ENCODE measurements around the gene FTMT.
"Not testable (repeated sequence)": the region's sequence is repeated elsewhere in the genome, so short reads cannot be mapped to it uniquely, and the experiment has no call there.

The FTMT gene

DNA sequence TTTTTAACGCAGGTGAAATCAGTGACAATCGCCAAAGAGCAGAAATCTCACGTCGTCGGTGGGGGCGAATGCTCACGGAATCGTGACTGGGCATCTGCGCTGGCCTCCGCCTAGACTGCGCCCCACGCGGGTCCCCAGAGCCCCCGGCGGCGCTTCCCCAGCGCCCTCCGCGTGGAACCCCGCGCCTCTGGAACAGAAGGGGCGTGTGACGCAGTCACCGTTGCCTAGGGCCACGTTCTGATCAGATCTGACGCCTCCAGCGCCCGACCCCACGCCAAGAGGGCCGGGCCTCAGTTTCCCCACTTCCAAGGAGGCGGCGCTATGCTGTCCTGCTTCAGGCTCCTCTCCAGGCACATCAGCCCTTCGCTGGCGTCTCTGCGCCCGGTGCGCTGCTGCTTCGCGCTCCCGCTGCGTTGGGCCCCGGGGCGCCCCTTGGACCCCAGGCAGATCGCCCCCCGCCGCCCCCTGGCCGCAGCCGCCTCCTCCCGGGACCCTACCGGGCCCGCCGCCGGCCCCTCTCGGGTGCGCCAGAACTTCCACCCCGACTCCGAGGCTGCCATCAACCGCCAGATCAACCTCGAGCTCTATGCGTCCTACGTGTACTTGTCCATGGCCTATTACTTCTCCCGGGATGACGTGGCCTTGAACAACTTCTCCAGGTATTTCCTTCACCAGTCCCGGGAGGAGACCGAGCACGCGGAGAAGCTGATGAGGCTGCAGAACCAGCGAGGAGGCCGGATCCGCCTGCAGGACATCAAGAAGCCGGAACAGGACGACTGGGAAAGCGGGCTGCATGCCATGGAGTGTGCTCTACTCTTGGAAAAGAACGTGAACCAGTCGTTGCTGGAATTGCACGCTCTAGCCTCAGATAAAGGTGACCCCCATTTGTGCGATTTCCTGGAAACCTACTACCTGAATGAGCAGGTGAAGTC is at the start of gene FTMT:
Gene FTMT, plus strand, starts transcription at position 240 of the 932 bp plus-strand sequence. Its CDS starts 82 bp downstream, at position 322.
- DNase-seq = no peak

DNA sequence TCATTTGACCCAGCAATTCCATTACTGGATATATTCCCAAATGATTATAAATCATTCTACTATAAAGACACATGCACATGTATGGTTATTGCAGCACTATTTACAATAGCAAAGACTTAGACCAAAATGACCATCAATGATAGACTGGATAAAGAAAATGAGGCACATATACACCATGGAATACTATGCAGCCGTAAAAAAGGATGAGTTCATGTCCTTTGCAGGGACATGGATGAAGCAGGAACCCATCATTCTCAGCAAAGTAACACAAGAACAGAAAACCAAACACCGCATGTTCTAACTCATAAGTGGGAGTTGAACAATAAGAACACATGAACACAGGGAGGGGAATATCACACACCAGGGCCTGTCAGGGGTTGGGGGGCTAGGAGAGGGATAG is 46.4 kb upstream of the FTMT start:
- not testable (repeated sequence) for DNase-seq

DNA sequence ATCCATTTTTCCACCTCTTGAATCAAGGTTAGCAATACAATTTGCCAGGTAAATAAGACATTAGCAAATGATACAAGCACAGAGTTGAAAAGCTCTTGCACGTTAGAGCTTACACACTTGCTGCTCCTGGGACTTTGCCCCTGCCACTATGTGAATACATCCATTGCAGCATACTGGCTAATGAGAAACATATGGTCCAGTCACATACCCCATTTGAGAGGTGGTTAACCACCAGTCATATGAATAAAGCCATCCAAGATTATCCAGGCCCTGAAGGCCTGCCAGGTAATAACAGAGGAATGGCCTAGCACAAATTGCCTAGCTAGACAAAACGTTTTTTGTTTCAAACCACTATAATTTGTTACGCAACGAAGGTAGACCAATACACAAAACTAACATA is 45.8 kb upstream of the FTMT start:
- DNase-seq = no peak

DNA sequence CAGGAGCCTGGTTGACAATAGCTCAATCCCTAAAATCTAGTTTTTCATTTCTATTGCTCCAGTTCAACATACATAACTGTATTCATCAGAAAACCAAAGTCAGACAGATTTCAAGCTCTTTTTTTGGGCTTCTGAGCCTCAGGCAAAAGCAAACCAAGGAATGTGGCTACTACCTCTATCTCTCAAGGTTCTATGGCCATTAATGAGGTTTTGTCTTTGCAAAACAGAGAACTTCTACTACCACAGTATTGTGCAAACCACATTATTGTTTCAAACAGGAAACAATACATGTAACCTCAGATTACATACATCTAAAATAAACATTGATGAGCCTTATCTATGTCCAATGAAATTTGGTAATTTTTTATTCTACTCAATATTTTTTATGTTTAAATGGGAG is 35.5 kb upstream of the FTMT start:
- DNase-seq = no peak

DNA sequence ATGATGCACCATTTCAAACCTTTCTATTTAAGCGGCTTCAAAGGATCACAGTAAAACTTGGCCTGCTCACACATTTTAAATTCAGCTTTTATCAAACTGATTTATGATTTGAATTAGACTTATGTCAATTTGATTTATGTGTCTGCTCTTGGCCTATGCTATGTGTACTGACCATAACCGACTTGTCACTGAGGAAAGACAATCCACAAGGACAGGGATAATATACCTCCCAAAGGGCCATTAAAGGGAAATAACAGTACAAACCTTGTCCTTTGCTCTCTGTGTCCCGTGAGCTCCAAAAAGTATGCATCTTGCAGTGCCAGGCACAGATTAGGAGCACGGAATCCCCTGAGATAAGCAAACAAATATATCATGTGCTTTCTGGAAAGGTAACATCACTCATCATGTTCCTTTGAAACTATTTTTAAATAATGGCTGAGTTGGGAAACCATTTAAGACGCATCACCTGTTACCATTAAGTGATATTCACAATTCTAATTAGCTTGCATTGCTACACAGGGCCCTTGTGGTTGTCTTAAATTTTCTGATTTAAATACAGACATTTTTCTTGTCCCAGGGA is 31.9 kb upstream of the FTMT start:
- DNase-seq = no peak

DNA sequence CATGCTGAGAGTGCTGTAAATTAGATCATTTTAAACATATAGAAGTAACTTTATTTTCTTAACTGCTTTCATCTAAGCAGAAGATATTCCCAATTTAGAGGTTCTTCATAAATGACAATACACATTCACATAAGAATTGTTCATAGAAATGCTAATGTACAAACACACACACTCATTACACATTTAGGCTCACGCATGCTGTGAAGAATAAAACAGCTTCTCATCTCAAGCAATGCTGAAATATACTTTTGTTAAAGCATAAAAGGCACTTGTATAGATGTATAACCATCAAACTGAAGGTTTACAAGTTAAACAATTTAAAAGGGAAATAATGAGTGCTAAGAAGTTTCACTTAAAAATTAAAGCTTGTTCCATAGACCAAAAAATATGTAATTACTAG is 18.1 kb upstream of the FTMT start:
- DNase-seq = no peak

DNA sequence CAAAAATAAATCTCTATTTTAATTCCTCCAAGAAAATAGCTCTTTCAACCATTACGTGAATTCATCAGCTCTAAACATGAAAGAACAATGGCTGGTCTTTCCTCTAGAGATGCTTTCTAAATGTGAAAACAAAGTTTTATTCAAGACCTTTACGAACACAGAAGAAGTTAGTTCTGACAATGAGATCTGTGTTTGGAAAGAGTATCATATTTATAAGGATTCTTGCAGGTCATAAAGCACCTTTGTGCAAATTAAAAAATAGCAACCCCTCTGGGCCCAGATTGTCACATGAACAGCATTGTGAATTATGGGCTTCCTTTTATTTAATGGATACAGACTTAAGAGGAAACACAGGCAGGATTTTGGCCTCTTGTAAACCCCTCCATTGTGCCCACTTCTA is 17.7 kb upstream of the FTMT start:
- no peak for DNase-seq

DNA sequence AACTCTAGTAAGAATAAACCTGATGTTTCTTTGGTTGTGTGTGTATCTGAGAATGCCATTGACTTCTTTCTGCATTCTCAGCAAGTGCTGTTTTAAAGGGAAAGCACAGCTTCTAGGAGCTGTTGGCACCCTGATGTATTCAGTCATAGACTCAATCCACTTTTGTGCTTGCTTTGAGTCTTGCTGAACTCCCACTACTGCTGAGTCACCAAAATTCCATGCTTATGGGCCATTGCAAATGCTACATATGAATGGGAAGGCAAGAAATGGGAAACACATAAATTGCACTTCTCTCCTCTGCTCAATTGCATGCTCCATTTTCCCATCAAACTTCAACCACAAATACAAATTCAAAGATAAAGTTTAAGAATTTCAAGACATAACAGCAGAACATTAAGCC is 9.8 kb upstream of the FTMT start:
- DNase-seq = no peak

DNA sequence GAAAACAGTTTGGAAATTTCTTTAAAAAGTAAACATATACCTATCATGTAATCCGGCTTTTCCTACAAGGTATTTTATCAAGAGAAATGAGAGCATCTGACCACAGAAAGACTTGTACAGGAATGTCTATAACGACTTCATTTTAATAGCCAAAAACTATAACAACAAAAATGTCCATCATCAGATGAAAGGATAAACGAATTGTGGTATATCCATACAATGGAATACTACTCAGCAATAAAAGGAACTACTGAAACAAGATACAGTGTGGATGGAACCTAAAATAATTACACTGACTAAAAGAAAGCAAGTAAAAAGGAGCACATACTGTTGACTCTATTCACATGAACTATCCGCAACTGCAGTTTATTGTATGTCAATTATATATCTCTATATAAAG is 1.4 kb upstream of the FTMT start:
- DNase-seq = no peak

DNA sequence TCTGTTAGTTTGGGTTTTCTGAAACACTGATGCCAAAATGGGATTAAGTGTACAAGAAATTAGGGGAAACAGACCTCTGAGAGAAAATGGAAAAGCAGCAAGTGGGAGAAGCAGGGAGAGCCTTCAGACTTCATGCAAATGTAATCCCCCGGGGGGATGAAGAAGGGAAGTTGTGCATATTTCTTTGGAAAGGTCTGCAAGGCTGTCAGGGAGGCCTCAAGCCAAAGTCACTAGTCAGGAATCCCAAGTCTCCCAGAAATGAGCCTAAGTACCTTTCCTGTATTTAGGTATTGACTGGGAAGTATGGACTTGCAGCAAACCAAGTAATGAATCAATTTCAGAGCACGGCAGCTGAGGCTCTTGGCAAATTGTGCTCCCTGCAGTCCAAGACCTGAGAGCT is 2.2 kb downstream of the FTMT start:
- DNase-seq = no peak

DNA sequence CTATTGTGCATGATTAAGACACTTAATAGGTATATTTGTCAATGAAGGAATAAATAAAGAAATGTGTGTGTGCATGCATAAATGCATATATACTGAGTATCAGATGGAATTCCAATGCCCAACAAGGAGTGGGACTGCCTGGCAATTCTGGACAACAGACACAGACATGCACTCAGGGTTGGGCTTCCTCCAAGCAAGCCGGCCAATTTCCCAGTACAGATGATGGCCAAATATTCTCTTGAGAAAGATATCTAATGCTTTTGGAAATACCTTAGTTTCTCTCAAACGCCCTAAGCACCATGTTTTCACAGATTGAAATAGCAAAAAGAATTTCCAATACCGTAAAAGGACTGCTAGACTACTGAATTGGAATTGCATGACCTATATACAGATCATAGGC is 11.1 kb downstream of the FTMT start:
- DNase-seq = no peak

DNA sequence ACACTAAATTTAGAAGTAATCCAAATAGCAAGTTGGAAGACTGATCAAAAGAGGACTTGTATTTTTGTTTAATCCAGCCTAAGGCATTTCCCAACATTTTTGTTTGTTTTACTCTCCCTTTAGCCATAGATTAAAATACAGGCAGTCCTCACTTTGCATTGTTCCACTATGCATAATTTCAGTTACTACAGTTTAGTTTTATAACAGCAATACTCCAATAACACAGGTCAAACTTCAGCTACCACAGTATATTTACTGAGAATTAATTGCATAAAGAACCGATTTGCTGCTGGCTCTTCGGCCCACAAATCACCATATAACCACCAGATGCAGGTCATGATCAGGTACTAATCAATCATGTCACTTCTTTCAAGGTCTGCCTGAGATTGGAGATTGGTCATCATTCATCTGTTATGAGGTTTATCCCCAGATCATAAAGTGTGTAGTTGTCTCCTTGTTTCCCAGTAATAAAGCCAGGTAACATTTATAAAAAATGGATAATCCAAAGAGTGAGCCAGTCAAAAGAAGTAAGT is 12.1 kb downstream of the FTMT start:
- no peak for DNase-seq

DNA sequence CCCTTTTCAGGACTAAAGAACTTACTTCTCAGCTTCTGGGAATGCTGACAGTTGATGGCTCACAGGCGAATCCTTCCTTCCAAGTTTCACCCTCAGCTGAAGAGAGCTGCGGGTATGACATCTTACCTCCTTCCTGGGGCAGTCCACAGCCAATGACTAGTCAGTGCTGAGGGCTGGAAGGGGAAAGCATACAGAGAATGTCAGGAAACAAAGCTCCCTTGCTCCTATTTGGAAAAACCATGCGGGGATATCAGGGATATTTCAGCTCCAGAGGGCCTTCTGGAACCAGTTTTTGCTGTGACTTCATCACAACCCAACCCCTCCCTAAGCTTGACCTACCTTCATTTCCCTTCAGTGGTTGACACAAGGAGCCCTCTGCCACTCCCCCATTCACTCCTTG is 15.7 kb downstream of the FTMT start:
- DNase-seq = no peak

DNA sequence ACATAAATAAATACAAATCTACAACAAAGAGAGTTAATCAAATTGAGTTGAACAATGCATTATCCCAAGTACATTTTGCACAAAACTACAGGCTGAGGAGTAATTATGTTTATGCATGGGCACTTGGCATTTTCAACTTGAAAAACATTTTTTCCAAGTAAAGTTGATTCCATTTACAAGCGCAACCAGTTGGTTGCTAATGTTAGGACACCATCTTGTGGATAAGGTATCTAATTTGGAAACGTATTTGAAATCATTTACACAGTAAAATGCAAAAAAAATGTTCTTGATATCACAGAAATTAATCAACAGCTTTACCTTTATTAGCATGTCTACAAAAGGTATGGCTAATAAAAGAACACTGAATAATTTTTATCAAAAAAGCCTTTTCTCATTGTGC is 18.8 kb downstream of the FTMT start:
- no peak for DNase-seq

DNA sequence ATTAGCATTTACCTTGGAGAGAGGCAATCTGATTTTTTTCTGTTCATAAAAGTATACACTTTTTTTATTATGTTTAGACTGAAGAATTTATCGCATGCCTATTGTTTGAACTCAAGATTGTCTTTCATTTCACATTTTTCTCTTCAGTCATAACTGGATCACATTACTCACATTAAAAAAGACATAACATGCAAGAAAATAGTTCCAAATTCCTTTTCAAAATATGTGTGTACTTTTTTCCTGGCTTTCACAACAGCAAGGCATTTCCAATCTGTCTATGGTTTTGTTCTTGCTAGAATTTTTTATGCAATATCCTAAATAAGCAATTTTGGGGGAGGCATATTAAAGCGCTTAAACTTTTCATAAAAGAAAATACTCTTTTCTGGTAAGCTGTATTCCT is 21.2 kb downstream of the FTMT start:
- DNase-seq = no peak

DNA sequence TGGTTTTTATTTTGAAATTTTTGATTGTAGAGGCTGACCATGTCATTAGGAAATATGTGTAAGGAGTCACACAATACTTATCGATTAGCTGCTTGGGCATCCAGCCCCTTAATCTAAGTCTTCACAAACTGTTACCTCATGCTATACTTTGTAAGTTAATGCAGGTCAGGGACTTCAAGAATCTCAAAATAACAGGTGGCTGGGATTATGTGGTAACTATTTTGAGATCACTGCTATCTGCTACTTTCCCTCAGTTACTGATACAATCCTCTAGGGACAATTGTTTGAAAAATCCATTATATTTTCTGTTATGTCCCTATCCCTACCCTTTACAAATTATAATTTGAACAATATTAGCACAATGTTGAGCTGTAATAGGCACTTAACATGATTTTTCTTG is 21.7 kb downstream of the FTMT start:
- DNase-seq = no peak

DNA sequence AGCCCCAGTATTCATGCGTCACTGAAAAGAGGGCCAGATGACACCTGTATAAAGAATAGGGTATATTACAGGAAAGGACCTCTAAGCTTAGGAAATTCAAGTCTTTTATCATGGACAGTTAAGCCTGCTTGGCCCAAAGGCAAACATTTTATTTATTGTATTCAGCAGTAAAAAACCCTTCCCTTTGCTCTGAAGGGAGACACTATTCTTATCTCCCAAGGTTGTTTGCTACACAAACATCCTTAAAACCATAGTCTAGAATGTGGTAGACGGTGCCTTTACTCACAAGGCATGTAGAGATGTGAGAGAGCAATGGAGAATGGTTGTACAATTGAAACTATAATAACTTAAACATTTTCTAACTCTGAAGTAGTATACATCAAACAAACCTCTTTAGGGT is 33.9 kb downstream of the FTMT start:
- DNase-seq = no peak

DNA sequence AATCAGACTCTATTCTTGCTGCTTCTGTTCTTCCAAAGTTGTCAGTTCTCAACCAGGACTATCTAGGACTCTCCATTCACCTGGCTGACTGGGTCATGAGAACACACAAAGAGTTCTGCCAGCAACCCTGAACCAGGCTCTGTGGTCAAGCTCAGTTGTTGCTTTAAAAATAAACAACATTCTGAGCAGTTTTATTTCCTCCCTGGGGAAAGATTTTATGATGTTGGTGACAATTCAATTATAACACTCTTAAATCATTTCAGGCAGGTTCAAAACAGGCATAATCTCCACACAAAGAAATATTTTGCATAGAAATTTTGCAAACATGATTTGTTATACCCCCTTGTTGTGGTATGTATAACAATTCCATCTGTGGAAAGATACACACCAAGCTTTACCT is 36.0 kb downstream of the FTMT start:
- DNase-seq = no peak

DNA sequence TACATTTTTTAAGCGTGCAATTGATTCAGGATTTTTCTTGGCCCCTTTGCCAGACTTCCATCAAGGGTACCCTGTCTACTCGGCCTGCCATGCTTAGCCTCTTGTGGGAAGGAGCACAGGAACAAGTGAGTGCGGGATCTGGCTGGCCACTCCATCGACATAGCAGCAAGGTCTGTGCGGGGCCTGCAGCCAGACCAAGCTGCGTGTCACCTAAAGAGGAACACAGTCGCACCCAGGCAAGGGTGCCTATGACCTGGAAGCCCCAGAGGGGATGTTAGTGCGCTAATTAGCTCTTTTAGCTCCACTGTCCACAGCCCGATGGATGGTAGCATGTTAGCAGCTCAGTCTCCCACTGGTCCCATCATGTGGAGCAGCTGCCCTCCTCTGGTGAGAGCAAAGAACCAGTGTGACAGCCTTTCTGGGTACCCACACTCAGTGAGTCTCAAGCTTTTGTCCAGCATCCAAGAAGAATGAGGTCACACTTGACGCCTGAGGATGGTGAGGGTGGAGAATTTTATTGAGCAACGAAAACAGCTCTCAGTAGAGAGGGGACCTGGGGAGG is 38.7 kb downstream of the FTMT start:
- DNase-seq = no peak

DNA sequence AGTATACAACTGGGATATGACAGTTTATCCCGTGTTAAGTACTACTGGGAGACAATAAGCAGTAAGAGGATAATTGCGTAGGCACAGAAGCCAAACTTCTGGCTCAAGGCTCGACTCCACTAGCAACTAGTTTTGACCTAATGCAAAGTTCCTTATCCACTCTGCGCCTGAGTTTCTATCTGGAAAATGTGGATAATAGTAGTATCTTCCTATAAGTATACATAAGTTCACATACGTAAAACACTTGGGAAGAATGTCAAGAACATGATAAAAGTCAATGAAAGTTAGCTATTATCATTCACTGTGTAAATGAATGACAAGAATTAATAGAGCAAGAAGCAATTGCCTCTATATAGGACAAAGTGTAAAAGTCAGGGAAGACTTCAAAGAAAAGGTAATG is 45.7 kb downstream of the FTMT start:
- DNase-seq = no peak

DNA sequence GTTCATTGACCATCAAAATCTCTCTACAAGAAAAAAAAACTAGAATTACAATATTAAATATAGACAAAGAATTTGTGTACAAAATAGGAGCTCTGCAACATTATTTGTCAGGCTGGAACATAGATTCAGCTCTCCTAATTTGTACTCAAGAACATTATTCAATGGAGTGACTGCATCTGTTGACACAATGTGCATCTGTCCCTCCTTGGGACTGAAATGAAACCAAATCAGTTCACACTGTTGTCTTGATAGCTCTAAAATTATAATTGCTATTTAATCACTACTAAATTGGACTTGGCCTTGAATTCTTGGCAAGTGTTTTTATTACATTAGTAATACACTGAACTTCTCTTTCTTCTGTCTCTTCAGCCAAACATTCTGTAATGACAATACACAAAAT is 47.7 kb downstream of the FTMT start:
- no peak for DNase-seq
